A172 (cell line): ENCODE data around the gene SEPTIN3. TPM values are rescaled to one million over a fixed set of nuclear protein-coding genes. Genes with fewer than 3 reads are reported as not detected.

Experiments
- DNase-seq: peaks from one replicate; pipeline ENCODE4 v3.0.0-alpha.2; 2015; ENCODE audit warnings: low spot score
- total RNA-seq: library from RNA; depleted of rRNA; stranded (reverse); fragments of >200 nt; shearing (Covaris generic); gene quantifications from 2 replicates; pipeline ENCODE4 v1.2.3, GENCODE V29; 2014; rRNA removed

SEPTIN3 gene
- total RNA-seq: 7.7 and 8.3 TPM in 2 replicates

GRCh38 chr22:41969110-41969646, at the start of gene SEPTIN3:
TSS of gene SEPTIN3 (plus strand) at chr22:41969443. CDS start at chr22:41971493, 2,050 bp downstream.
- DNase-seq: no peak

GRCh38 chr22:41920271-41920976, 48.8 kb upstream of the SEPTIN3 start:
- DNase-seq: no peak

GRCh38 chr22:41922328-41922727, 46.9 kb upstream of the SEPTIN3 start:
- DNase-seq: no peak

- DNase-seq: no peak
These were observed 46.2 kb upstream of the SEPTIN3 start for GRCh38 chr22:41922940-41923594.

- no peak for DNase-seq
These were observed 45.5 kb upstream of the SEPTIN3 start for GRCh38 chr22:41923595-41924276.

- DNase-seq: no peak
These were observed 43.3 kb upstream of the SEPTIN3 start for GRCh38 chr22:41925783-41926460.

- DNase-seq: no peak
These were observed 41.4 kb upstream of the SEPTIN3 start for GRCh38 chr22:41927813-41928212.

GRCh38 chr22:41928593-41929417, 40.4 kb upstream of the SEPTIN3 start:
- no peak for DNase-seq

GRCh38 chr22:41929418-41929810, 39.8 kb upstream of the SEPTIN3 start:
- no peak for DNase-seq

- DNase-seq: no peak
These were observed 37.5 kb upstream of the SEPTIN3 start for GRCh38 chr22:41931701-41932269.

- DNase-seq: no peak
These were observed 36.9 kb upstream of the SEPTIN3 start for GRCh38 chr22:41932353-41932752.

- no peak for DNase-seq
These were observed 35.6 kb upstream of the SEPTIN3 start for GRCh38 chr22:41933411-41934177.

GRCh38 chr22:41934284-41935014, 34.8 kb upstream of the SEPTIN3 start:
- DNase-seq: no peak

- no peak for DNase-seq
These were observed 34.3 kb upstream of the SEPTIN3 start for GRCh38 chr22:41935015-41935351.

- no peak for DNase-seq
These were observed 33.7 kb upstream of the SEPTIN3 start for GRCh38 chr22:41935509-41935908.

- DNase-seq: no peak
These were observed 32.4 kb upstream of the SEPTIN3 start for GRCh38 chr22:41936894-41937169.

- no peak for DNase-seq
These were observed 29.0 kb upstream of the SEPTIN3 start for GRCh38 chr22:41939981-41940831.
